OCI-LY1 (cell line): Measurements from ENCODE around the gene DENND5A.

ENCODE experiments used
- CTCF ChIP-seq: fragments of 200-600 bp; sonication (generic), shearing (Covaris generic); IDR thresholded peaks from 2 replicates; pipeline ENCODE4 v1.5.1; 2017; ENCODE audit warnings: mild to moderate bottlenecking, antibody characterized with exemption, low read length, moderate library complexity, mixed read lengths
- EZH2 ChIP-seq: fragments of 200-600 bp; sonication (generic), shearing (Covaris generic); IDR thresholded peaks from 2 replicates; pipeline ENCODE4 v1.8.0; 2017; ENCODE audit warnings: borderline replicate concordance, mixed run types, mild to moderate bottlenecking, antibody characterized with exemption, low read length, moderate library complexity, mixed read lengths

GRCh38 chr11:9176550-9176949 lies 88.6 kb downstream of the DENND5A start:
- no peak for TF ChIP-seq CTCF
- no peak for TF ChIP-seq EZH2
